ENCODE results near the gene CCDC93.

CCDC93 gene

GRCh38 chr2:117973498-117974082 lies 40.3 kb downstream of the CCDC93 start:
- TF ChIP-seq ELF4 (IDR thresholded peaks at IDR 0.05) (no peak), FOXM1 (IDR thresholded peaks at IDR 0.05; ENCODE audit: borderline replicate concordance) (no peak), SP1 (IDR thresholded peaks at IDR 0.05) (no peak), ZNF384 (IDR thresholded peaks at IDR 0.05) (no peak), TARDBP (IDR thresholded peaks at IDR 0.05) (no peak), PKNOX1 (IDR thresholded peaks at IDR 0.05) (no peak), SUZ12 (IDR thresholded peaks at IDR 0.05) (no peak), FOXK2 (IDR thresholded peaks at IDR 0.05) (no peak), CTBP1 (IDR thresholded peaks at IDR 0.05; ENCODE audit: borderline replicate concordance) (no peak), BHLHE40 (IDR thresholded peaks at IDR 0.05; ENCODE audit: borderline replicate concordance) (no peak), NFRKB (IDR thresholded peaks at IDR 0.05) (no peak), FOXA1 (IDR thresholded peaks at IDR 0.05) (no peak), HDGF (IDR thresholded peaks at IDR 0.05; ENCODE audit: borderline replicate concordance) (no peak), L3MBTL2 (conservative IDR thresholded peaks at IDR 0.05) (no peak), LEF1 (IDR thresholded peaks at IDR 0.05; ENCODE audit: borderline replicate concordance) (no peak), ARNT (IDR thresholded peaks at IDR 0.05) (no peak)
- CTCF ChIA-PET, result no interaction called here
- no peak for DNase-seq (ENCODE audit: extremely low spot score)
- POLR2A ChIA-PET, result no interaction called here

GRCh38 chr2:117972476-117973123 lies 41.3 kb downstream of the CCDC93 start:
- ChIA-PET POLR2A (no interaction called here), CTCF (no interaction called here)
- DNase-seq (ENCODE audit: extremely low spot score), result no peak
- TF ChIP-seq LEF1 (IDR thresholded peaks at IDR 0.05; ENCODE audit: borderline replicate concordance) (no peak), L3MBTL2 (conservative IDR thresholded peaks at IDR 0.05) (no peak), TARDBP (IDR thresholded peaks at IDR 0.05) (no peak), ZNF384 (IDR thresholded peaks at IDR 0.05) (no peak)

- ChIA-PET POLR2A (no interaction called here), CTCF (interaction anchor here (2.8 kb wide), 1 partner anchor 35 kb away, joined by 9 read pairs; no protein-coding TSS in a partner anchor)
Measured at GRCh38 chr2:117968722-117969121, 45.1 kb downstream of the CCDC93 start.

GRCh38 chr2:117967977-117968718 lies 45.7 kb downstream of the CCDC93 start:
- no peak for DNase-seq (ENCODE audit: extremely low spot score)
- ChIA-PET POLR2A (no interaction called here), CTCF (interaction anchor here (2.8 kb wide), 1 partner anchor 35 kb away, joined by 9 read pairs; no protein-coding TSS in a partner anchor)
- TF ChIP-seq PKNOX1 (IDR thresholded peaks at IDR 0.05) (no peak), NFRKB (IDR thresholded peaks at IDR 0.05) (no peak), BHLHE40 (IDR thresholded peaks at IDR 0.05; ENCODE audit: borderline replicate concordance) (no peak), CTBP1 (IDR thresholded peaks at IDR 0.05; ENCODE audit: borderline replicate concordance) (no peak), SP1 (IDR thresholded peaks at IDR 0.05) (no peak), ELF4 (IDR thresholded peaks at IDR 0.05) (no peak), L3MBTL2 (conservative IDR thresholded peaks at IDR 0.05) (no peak), FOXM1 (IDR thresholded peaks at IDR 0.05; ENCODE audit: borderline replicate concordance) (no peak), LEF1 (IDR thresholded peaks at IDR 0.05; ENCODE audit: borderline replicate concordance) (no peak), FOXA1 (IDR thresholded peaks at IDR 0.05) (no peak), SUZ12 (IDR thresholded peaks at IDR 0.05) (no peak), ZNF384 (IDR thresholded peaks at IDR 0.05) (no peak)

More at GRCh38 chr2:117968722-117969121, 45.1 kb downstream of the CCDC93 start:
- no peak for DNase-seq (ENCODE audit: extremely low spot score)
- no peak for TF ChIP-seq BHLHE40 (IDR thresholded peaks at IDR 0.05; ENCODE audit: borderline replicate concordance)

- no peak for TF ChIP-seq FOXA1 (IDR thresholded peaks at IDR 0.05)
- TF ChIP-seq CTBP1 (IDR thresholded peaks at IDR 0.05; ENCODE audit: borderline replicate concordance), result no peak
- TF ChIP-seq LEF1 (IDR thresholded peaks at IDR 0.05; ENCODE audit: borderline replicate concordance), result no peak
- TF ChIP-seq HDGF (IDR thresholded peaks at IDR 0.05; ENCODE audit: borderline replicate concordance), result no peak
- no peak for TF ChIP-seq ELF4 (IDR thresholded peaks at IDR 0.05)
- TF ChIP-seq ARNT (IDR thresholded peaks at IDR 0.05), result no peak
- TF ChIP-seq BHLHE40 (IDR thresholded peaks at IDR 0.05; ENCODE audit: borderline replicate concordance), result no peak
- TF ChIP-seq SP1 (IDR thresholded peaks at IDR 0.05), result no peak
- TF ChIP-seq PKNOX1 (IDR thresholded peaks at IDR 0.05), result no peak
- TF ChIP-seq ZNF384 (IDR thresholded peaks at IDR 0.05), result no peak
- no peak for TF ChIP-seq SUZ12 (IDR thresholded peaks at IDR 0.05)
- no peak for DNase-seq (ENCODE audit: extremely low spot score)
- CTCF ChIA-PET, result no interaction called here
- POLR2A ChIA-PET, result no interaction called here
Measured at GRCh38 chr2:117963446-117963845, 50.4 kb downstream of the CCDC93 start.

GRCh38 chr2:117961201-117961600 lies 52.7 kb downstream of the CCDC93 start:
- no peak for DNase-seq (ENCODE audit: extremely low spot score)
- ChIA-PET CTCF (no interaction called here), POLR2A (no interaction called here)
- TF ChIP-seq NFRKB (IDR thresholded peaks at IDR 0.05) (no peak), CTBP1 (IDR thresholded peaks at IDR 0.05; ENCODE audit: borderline replicate concordance) (no peak), SP1 (IDR thresholded peaks at IDR 0.05) (no peak), HDGF (IDR thresholded peaks at IDR 0.05; ENCODE audit: borderline replicate concordance) (no peak), SUZ12 (IDR thresholded peaks at IDR 0.05) (no peak), LEF1 (IDR thresholded peaks at IDR 0.05; ENCODE audit: borderline replicate concordance) (no peak), ZNF384 (IDR thresholded peaks at IDR 0.05) (no peak), FOXK2 (IDR thresholded peaks at IDR 0.05) (no peak), L3MBTL2 (conservative IDR thresholded peaks at IDR 0.05) (no peak), ELF4 (IDR thresholded peaks at IDR 0.05) (no peak), FOXA1 (IDR thresholded peaks at IDR 0.05) (no peak), FOXM1 (IDR thresholded peaks at IDR 0.05; ENCODE audit: borderline replicate concordance) (no peak)

All from HEK293T (cell line).